ENCODE data around the gene TAOK3.

TAOK3 gene

DNA sequence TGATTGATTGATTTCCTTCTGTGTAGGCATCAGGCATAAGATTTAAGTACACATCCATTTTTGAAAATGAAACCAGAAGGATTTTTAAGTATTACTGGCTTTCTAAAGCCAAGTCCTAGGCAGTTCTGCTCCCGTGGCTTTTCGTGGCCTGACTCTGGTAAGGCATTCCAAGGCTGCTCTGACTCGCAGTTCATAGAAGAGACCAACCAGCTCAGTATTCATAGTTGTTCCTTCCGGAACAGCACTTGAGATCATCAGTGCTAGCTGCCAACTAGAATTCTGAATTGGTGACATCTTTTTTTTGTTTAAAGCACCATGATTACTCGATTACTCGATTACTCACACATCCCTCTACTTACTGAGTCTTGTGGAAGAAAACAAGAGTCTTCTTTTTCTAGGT lies 29.5 kb upstream of the TAOK3 start:
- DNase-seq (ENCODE audit: low read depth): peak; percentile 51
- TF ChIP-seq, protein P1, sequence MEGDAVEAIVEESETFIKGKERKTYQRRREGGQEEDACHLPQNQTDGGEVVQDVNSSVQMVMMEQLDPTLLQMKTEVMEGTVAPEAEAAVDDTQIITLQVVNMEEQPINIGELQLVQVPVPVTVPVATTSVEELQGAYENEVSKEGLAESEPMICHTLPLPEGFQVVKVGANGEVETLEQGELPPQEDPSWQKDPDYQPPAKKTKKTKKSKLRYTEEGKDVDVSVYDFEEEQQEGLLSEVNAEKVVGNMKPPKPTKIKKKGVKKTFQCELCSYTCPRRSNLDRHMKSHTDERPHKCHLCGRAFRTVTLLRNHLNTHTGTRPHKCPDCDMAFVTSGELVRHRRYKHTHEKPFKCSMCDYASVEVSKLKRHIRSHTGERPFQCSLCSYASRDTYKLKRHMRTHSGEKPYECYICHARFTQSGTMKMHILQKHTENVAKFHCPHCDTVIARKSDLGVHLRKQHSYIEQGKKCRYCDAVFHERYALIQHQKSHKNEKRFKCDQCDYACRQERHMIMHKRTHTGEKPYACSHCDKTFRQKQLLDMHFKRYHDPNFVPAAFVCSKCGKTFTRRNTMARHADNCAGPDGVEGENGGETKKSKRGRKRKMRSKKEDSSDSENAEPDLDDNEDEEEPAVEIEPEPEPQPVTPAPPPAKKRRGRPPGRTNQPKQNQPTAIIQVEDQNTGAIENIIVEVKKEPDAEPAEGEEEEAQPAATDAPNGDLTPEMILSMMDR (IDR thresholded peaks at IDR 0.05; ENCODE audit: insufficient read depth, low read depth, low read length, missing control alignments): no peak
- no peak overlapping the region for H3K4me3 ChIP-seq (ENCODE audit: low read length)

DNA sequence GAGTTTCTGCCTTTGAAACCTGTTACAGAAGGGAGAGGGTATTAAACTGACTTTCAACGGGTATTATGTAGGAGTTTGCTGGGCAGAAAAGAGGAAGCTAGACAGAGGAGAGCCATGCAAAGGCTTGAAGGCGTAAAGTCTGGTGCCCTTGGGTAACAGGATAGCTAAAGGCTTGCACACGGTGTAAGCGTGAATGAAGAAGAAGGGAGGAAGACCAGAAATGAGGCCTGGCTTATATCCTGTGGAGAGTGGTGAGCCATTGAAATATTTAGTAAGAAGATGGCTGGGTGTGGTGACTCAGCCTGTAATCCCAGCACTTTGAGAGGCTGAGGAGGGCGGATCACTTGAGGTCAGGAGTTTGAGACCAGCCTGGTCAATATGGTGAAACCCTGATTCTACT lies 26.2 kb upstream of the TAOK3 start:
- H3K4me3 ChIP-seq (ENCODE audit: low read length): no peak overlapping the region
- no peak for DNase-seq (ENCODE audit: low read depth)
- TF ChIP-seq, protein P1 (IDR thresholded peaks at IDR 0.05; ENCODE audit: insufficient read depth, low read depth, low read length, missing control alignments): no peak

DNA sequence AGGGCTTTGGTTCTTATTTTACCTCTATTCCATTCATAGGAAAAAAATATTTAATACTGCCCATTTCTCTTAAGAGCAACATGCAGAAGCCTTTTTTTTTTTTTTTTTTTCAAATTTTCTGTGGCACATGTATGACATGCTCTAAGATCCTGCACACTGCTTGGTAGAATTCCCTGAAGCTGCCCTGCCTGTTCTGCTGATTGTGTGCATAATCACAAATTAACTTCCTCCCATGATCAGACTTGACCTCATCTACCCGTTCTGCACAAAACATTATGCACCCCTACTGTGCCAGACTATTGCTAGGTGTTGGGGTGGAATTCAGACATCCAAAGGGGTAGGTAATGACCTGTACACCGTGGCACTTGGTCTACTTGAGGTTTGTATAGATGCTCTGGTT lies 25.8 kb upstream of the TAOK3 start:
- TF ChIP-seq, protein P1 (IDR thresholded peaks at IDR 0.05; ENCODE audit: insufficient read depth, low read depth, low read length, missing control alignments): no peak
- DNase-seq (ENCODE audit: low read depth): no peak
- no peak overlapping the region for H3K4me3 ChIP-seq (ENCODE audit: low read length)

DNA sequence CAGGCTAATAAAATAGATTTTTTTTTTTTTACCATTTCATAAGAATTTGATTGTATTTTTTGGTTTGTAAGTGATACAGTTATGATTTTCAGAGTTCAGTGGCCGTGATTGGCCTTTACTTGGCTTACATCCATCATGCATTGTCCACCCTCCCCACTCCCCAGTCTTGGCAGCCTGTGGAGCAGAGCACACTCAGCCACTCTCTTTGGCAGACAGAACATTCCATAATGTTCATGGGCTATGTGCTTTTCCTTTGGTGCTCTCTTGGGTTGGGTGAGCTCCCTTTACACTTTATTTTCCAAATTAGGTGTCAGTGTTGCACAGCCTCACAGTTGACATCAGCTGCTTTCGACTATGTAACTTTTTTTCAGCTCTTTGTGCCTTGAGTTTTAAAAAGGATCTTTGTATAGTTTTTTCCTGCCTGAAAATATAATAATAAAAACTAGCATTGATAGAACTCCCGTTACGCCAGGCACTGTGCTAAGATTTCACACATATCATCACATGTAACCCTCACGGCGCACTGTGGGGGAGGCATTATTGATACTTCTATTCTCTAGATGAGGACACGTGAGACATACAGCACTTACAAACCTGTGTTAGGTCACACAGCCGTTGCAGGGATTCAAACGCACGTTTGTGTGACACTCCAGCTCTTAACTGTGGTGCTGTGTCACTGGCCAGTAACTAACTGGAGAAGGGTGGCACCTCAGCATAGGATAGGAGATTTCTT lies 25.2 kb upstream of the TAOK3 start:
- no peak for DNase-seq (ENCODE audit: low read depth)
- TF ChIP-seq, protein P1 (IDR thresholded peaks at IDR 0.05; ENCODE audit: insufficient read depth, low read depth, low read length, missing control alignments): no peak

DNA sequence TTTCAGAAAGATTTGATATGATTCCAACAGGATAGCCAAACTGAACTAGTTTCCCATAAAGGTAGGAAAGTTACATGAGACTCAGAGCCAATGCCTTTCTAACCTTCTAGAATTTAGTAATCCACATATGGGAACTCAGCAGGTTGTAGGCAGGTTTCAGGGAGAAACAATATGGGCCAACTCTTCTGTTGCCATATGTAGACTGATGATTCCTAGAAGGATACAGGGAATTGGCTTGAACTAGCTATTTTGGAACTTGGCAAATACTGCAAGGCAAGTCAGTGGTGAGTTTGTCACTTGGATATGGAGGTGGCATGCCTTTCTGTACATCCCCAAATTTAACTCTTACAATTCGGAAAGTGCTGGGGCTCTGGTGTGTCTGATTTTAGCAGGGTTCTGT lies 19.1 kb upstream of the TAOK3 start:
- TF ChIP-seq, protein P1 (IDR thresholded peaks at IDR 0.05; ENCODE audit: insufficient read depth, low read depth, low read length, missing control alignments): no peak

More for the DNA sequence above, 25.2 kb upstream of the TAOK3 start:
- H3K4me3 ChIP-seq (ENCODE audit: low read length): no peak overlapping the region

DNA sequence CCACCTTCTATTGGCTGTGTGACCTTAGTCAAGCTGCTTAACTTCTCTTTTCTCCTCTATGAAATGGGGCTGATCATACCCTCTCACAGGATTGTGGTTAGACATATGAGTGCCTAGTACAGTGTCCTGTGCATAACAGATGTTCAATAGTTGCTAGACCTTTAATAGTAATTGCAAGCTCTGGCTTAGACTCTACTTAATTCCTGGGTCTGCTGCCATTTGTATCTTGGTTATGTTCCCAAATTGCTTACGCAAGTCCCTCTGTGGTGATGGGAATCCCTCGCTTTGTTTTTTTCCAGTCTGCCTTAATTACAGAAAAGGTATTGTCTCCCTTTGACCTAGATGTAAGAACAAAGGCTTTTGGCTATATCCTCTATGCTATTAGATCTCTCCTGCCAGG lies 18.7 kb upstream of the TAOK3 start:
- DNase-seq (ENCODE audit: low read depth): no peak
- TF ChIP-seq, protein P1 (IDR thresholded peaks at IDR 0.05; ENCODE audit: insufficient read depth, low read depth, low read length, missing control alignments): no peak
- no peak overlapping the region for H3K4me3 ChIP-seq (ENCODE audit: low read length)

More for the DNA sequence above, 19.1 kb upstream of the TAOK3 start:
- DNase-seq (ENCODE audit: low read depth): no peak
- no peak overlapping the region for H3K4me3 ChIP-seq (ENCODE audit: low read length)

Measured in epithelial cell of esophagus (primary cell).